Stimulated activated naive CD4-positive, alpha-beta T cell treated with Interleukin-2 at 50 U/mL for 16 hours (primary cell): Measurements from ENCODE around the gene ADGB.
"Not testable (repeated sequence)": the region's sequence is repeated elsewhere in the genome, so short reads cannot be mapped to it uniquely, and the experiment has no call there.

Experiments used
- DNase-seq: peaks from one replicate; lab custom pipeline; 2025; lab: John Stamatoyannopoulos, UW

The ADGB gene

DNA sequence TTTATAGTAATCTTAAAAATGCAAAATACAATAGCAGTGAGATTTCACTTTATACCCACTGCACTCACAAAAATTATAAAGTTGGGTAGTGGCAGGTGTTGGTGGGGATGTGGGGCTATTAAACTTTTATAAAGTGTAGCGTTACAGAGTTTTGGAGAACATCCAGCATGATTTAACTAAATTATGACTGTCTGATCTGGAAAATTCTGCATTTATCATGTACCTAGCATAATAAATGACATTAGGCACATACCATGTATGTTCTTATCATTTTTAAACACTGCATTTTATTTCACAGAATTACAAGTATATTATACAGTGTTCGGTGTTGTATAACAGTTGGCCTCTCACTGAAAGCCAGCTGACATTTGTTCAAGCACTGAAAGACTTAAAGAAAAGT lies 169.9 kb downstream of the ADGB start:
- DNase-seq: no peak

DNA sequence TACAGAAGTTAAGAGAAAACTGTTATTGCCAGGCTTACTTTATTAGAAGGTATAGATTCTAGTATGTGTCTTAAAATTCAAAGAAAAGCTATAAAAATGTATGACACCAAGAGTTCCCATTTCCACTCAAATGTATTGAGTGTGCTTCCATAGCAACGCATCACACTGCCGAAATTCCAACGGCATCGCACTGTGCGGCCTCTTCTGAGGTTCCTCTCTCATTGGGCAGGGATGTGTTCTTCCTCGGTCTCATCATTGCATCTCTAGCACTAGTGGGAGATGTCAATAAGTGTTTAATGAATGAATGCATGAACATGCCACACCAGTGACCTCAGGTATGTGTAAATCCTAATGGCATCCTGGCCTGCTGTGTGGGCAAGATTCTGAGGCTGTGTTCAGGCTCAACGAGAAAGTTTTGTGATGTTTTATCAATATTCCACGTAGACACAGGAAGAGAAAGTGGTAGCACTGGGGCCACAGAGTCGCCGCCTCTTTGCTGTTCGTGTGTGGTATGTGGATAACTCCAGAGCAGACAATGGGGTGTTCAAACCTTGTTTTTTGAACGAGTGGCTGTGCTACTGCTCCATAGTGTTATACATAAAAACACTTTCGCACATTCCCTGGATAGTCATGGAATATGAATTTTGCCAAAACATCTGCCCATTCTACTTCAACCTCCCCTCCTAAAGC lies 171.6 kb downstream of the ADGB start:
- DNase-seq: no peak

DNA sequence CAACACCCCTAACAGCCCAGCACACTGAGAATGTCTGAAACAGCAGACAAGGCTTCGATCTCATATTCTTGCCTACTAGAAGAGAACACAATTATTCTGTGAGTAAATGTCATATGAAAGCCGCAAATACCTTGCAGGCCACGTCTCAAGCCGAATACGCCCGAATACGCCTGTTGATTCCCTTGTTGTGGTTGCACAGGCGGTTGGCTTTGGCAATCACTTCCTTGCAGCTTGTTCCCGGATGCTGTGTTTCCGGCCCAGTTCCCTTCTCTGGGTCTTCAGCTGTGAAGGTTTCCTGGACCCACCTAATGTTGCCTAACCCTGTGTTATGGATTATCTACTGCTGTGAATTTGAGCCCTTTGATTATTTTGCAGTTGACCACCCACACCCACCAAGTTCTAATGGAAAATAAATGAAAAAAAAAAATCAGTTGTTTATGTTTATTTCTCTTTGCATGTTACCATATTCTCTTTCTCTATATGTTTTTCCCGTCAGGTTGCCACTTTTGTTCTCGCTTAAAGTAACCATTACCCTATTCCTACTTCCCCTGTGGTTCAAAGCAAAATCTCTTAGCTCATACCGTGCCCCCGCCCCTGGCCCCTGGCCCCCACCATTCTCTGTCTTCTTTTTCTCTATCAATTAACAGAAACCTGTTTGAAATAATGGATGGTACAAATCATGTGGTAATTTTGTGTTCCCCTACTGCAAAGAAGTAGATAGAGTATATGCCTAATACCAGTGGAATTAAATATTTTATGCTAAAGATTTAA lies 172.4 kb downstream of the ADGB start:
- peak; percentile 1 for DNase-seq

DNA sequence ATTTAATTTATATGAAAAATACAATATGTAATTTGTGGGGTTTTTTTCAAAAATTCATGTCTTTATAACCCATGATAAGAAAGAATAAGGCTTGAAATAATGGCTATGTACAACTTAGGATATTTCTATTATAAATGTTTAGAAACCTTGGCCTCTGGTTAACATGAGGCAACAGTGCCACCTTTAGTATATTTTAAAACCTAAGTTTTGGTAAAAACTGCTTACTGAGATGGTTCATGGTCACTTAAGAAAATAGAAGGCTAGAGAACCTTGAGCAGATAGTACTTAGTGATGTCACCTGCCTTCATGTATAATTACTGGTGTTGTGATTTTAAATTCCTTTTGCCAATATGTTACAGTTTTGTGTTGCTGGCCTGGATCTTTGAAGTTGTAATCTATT lies 176.4 kb downstream of the ADGB start:
- DNase-seq: no peak

DNA sequence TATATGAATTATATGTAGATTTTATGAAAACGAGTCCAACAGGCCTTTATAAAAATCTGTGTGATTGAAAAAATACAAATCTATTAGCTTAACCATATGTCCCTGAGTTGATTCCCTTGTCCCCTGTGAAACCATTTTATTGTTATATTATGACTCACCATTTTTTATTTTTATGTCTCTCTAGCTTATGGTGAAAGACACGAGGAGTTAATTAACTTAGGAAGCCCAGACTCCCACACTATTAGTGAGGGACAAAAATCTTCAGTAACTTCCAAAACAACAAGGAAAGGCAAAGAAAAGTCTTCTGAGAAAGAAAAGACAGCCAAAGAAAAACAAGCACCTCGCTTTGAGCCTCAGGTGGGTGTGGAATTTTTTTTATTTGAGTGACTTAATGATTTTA lies 183.1 kb downstream of the ADGB start:
- no peak for DNase-seq

DNA sequence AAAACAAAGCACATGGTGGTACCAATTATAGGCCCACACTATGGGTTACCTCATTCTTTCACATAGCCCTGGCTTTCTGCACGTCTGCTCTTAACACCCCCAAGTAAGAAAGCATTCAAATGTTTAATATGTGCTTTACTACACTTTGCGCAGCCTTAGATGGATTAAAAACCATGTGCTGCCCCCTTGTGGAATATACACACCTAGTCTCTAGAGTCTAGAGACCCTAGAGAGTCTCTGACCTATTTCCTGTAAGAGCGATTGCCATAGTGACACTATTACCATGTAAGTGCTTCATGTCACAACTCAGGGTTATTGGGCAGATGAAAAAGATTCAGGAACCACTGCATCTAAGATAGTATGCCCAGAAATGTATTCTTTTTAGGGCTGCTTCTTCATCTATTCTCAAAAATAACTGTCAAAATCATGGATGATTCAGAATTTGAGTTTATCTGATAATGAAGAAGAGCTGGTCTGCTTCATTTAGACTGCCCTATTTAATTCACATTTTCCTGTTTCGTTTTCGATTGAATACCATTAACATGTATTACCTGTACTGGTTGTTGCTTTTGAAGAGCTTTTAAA lies 186.3 kb downstream of the ADGB start:
- DNase-seq: no peak

DNA sequence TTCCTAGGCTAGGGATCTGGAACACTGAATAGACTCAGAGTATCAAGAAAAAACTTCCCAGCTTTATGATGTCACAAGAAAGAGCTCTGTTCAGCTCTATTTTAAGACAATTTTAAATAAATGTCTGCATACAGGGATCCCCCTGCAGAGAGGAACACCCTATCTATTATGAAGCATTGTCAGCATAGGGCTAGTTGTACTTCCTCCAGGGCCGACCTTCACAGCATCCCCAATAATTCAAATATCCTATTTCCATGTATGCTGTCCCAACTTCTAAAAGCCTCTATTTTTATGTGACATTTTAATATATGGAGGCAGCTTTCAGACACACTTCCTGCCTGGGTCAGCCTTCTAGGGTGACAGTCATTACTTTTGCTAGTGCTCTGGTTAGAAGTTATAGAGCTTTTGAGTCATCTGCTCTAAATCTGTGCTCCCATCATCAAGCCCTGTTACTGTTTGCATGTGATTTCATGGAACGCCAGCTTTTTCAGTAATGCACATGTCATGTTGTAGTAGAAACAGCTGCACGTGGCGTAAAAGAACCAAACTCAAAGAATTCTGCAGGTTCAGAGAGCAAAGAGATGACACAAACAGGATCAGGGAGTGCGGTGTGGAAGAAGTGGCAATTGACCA lies 189.2 kb downstream of the ADGB start:
- DNase-seq: no peak

DNA sequence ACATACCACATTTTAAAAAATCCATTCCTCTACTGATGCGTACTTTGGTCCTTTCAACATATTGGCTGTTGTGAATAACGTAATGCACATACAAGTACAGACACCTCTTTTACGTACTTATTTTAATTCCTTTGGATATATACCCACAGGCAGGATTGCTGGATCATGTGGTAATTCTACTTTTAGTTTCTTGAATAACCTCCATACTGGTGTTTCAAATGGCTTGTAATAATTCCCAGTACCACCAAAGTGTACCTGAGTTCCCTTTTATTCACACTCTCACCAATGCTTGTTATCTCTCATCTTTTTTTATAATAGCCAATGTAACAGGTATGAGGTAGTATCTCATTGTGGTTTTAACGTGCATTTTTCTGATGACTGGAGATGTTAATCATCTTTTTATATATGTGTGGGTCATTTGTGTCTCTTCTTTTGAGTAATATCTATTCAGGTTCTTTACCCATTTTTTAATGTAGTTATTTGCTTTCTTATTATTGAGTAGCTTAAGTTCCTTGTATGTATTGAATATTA lies 191.9 kb downstream of the ADGB start:
- no peak for DNase-seq

DNA sequence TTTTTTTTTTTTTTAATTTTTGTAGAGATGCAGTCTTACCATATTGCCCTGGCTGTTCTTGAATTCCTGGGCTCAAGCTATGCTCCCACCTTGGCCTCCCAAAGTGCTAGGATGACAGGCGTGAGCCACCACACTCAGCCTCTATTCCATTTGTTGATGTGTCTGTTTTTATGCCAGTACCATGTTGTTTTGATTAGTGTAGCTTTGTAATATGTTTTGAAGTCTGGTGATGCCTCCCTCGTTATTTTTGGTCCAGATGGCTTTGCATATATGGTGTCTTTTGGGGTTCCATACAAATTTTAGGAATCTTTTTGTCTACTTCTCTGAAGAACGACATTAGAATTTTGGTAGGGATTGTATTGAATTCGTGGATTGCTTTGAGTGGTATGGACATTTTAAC lies 193.2 kb downstream of the ADGB start:
- no peak for DNase-seq

DNA sequence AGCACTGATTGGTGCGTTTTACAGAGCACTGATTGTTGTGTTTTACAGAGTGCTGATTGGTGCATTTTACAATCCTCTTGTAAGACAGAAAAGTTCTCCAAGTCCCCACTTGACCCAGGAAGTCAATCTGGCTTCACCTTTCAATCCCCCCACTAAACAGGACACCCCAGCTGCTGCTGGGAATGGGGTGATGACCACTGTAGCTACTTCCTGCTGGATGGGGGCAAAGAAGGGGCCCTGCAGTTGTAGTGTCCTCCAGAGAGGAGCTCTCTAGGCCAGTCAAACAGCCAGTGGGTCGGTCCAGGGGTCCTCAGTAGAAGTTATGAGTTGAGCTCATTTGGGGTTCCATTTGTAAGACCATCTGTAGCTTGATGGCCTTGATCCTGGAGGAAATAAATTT lies 194.4 kb downstream of the ADGB start:
- DNase-seq: not testable (repeated sequence)

DNA sequence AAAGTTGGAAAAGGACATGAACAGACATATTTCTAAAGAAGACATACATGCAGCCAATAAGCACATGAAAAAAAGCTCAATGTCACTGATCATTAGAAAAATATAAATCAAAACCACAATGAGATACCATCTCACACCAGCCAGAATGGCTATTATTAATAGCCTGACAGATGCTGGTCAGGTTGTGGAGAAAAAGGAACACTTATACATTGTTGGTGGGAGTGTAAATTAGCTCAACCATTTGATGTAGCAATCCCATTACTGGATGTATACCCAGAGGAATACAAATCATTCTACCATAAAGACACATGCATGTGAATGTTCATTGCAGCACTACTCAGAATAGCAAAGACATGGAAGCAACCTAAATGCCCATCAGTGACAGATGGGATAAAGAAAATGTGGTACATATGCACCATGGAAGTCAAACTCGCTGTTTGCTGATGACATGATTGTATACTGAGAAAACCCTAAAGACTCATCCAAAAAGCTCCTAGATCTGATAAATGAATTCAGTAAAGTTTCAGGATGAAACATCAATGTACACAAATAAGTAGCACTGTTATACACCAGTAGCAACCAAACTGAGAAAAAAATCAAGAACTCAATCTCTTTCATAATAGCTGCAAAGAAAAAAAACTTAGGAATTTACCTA lies 196.8 kb downstream of the ADGB start:
- DNase-seq: no peak

DNA sequence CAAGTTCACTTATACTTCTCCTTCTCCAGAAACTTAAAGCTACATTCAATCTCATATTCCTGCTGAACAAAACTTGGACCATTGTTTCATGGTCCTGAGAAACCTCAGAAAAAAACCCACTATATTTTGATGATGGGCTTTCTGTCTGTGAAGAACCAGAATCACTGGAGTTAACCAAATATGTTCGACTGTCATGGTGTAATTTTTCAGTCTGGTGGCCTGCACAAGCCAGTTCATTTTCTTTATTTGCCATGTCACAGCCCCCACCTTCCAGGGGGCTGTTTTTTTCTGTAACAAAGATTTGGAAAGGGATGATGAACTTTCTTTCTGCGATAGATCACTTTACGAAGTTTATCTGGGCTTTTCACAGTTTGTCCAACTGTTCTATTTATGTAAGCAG lies 204.4 kb downstream of the ADGB start:
- not testable (repeated sequence) for DNase-seq

DNA sequence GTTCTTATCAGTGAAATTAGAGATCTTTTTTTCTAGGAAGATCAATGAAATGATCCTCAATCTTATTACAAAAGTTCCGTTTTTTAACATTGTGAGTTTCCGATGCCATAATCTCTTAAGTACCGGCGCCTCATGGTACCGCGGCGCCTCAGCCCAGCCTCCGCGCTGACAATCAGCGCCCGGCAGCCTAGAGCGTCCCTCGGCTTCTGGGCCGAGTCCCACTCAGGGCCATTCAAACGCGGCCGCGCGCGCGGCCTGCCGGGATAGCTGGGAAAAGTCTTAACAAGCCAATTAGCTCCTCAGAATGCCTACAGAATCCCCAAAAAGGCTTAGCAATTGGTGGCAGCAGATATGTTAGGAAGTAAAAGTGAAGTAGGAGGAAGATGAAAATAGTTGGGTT lies 204.8 kb downstream of the ADGB start:
- DNase-seq: no peak

DNA sequence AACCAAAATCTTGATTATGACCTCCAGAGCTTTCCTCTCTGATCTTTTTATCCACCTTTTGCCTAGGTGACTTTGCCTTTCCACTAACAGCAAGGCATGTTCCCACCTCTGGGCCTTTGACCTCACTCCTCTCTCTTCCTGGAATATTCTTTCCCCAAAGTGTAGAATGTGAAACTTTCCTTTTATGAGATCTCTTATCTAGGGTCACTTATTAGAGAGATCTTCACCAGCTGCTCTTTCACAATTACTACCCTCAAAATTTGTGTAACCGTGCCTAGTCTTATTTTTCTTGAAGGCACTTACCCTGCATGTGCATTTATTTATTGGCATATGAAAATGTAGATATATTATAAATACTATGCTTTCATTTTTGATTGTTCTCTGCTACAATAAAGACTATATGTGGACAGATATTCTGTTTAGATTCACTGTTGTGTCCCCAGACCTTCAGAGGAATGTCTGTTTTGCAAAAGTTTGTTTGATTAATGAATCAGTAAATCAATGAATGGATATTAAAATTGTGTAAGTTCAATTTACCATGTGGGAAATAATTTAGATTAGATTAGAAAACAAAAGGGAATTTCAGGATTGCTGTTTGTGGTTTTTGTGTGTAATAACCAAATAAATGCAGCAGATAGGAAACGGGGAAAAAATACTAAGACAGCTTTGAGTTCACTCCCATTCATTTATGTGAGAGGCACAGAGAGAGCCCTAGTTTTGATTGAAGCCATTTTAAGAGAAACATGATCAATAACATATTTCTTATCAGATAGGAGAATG lies 207.0 kb downstream of the ADGB start:
- no peak for DNase-seq

DNA sequence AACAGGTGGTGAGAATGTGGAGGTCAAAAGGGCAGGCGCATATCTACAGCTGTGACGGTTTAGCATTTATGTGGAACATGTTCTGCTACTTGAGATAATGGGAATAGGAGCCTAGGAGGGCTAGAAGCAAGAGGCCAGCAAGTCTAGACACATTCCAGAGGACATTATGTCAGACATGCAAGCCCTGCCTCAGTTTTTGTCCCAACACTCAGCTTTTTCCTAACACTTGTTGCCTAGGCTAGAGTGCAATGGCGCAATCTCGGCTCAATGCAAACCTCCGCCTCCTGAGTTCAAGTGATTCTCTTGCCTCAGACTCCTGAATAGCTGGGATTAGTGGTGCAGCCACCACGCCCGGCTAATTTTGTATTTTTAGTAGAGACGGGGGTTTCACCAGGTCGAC lies 210.2 kb downstream of the ADGB start:
- DNase-seq: not testable (repeated sequence)

DNA sequence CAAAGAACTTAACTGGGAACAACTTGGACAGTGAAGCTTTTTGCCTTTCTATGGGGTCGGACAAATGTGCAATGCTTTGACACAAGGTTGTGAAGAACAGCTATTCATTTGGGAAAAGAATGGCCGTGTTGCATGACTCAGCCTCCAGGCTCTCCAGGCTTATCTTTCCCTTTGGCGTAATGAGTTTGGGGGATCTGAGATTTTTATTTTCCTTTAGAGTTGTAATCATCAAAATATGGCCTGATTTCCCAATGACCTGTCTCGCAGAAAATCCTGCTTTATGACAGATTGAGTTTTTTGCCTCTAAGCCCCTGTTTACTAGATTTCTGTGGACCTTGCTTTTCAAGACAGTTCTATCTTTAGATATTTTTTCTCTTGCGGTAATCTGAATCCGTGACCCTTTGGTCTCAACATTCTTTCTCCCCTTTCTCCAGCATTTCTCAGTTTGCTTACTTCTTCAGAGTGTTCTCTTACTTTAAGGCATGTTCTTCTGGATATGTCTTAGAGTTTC lies 214.1 kb downstream of the ADGB start:
- DNase-seq: not testable (repeated sequence)

DNA sequence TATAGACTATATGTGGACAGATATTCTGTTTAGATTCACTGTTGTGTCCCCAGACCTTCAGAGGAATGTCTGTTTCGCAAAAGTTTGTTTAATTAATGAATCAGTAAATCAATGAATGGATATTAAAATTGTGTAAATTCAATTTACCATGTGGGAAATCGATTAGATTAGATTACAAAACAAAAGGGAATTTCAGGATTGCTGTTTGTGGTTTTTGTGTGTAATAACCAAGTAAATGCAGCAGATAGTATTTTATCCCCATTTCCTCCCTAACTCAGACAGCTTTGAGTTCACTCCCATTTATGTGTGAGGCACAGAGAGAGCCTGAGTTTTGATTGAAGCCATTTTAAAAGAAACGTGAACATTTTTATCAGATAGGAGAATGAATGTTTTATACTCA lies 214.8 kb downstream of the ADGB start:
- no peak for DNase-seq

DNA sequence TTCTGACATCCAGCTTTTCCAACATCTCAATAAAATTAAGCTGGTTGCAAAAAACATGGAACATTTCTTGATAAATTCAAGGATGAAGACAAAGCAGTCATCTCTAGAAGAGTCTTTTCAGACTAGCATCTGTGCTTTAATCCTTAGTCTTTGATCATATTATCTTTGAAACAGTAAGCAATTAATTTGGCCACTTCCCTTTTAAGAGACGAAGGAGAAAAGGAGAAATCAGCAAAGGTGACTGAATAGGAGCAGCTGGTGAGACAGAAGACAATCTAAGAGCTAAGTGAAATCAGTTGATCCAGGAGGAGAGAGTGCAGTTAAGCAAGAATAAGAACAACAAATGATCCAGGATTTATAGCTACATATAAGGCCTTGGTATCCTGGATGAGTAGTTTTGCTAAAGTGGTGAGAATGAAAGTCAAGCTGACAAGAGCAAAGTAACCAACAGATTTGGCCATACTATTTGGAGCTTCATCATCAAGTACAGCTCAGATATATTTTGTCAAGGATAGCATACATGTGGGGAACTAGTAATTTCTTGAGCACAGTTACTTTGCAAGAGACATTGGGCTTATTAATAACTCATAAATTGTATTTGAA lies 215.5 kb downstream of the ADGB start:
- no peak for DNase-seq

DNA sequence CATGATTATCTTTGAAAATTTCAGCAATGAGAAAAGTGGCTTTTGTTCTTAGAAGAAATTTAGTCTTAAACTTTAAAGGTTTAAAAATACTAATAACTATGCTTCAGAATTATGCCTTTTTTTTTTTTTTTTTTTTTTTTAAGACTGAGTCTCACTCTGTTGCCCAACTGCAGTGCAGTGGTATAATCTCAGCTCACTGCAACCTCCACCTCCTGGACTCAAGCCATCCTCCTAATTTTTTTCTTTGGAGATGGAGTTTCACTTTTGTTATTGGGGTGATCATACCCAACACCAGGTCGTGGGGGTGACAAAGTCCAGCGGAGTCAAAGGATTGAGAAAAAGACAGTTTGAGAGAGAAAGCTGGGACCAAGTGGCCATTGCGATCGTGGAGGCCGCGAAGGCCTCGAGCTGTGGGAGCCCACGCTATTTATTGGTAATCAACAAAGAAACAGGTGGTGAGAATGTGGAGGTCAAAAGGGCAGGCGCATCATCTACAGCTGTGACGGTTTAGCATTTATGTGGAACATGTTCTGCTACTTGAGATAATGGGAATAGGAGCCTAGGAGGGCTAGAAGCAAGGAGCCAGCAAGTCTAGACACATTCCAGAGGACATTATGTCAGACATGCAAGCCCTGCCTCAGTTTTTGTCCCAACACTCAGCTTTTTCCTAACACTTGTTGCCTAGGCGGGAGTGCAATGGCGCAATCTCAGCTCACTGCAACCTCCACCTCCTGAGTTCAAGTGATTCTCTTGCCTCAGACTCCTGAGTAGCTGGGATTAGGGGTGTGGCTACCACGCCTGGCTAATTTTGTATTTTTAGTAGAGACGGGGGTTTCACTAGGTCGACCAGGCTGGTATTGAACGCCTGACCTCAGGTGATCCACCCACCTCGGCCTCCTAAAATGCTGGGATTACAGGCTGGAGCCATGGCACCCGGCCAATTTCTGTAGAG lies 217.0 kb downstream of the ADGB start:
- DNase-seq: not testable (repeated sequence)
